Gastrocnemius medialis (tissue), 4 donors: Measurements from ENCODE around the gene RBBP6.

ENCODE experiments used
- CTCF ChIP-seq, 5 experiments: fragments of 450-650 bp in 3 of 5; fragments of 200-600 bp in 2 of 5; sonication (generic) in 2 of 5; IDR thresholded peaks in 4 of 5; conservative IDR thresholded peaks in 1 of 5; 1 replicate in 4 of 5; 2 replicates in 1 of 5; pipeline ENCODE4 v1.5.1; 2016 to 2019; ENCODE audit warnings: antibody characterized with exemption in 5 of 5, mild to moderate bottlenecking in 3 of 5, moderate library complexity in 3 of 5
- POLR2A ChIP-seq, 2 donors: fragments of 450-650 bp; IDR thresholded peaks; one replicate each; pipeline ENCODE4 v1.6.1; 2017; ENCODE audit warnings: antibody characterized with exemption in 2 of 2, mild to moderate bottlenecking in 2 of 2, moderate library complexity in 2 of 2

DNA sequence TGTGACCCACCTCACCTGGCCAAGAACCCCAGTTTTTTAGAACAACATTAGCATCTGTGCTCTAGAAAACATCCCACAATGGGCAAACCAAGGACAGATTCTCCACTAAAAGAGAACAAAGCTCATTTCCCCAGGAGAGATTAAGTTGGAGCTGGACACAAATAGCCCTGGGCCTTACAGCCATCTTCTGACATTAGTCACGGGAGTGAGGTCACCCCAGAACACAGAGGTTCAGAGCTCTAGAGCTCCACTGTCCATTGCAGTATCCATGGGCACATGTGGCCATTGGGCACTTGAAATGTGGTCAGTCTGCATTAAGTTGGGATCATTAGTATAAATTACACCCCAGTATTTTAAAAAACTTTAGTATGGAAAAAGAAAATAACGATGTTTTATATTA is 47.6 kb upstream of the RBBP6 start:
- TF ChIP-seq CTCF (IDR thresholded peaks at IDR 0.05 in 4 of 5, conservative IDR thresholded peaks at IDR 0.05 in 1 of 5) = no peak
- TF ChIP-seq POLR2A (IDR thresholded peaks at IDR 0.05) = no peak
